ENCODE data around the gene SPAG16.

Gene SPAG16

DNA sequence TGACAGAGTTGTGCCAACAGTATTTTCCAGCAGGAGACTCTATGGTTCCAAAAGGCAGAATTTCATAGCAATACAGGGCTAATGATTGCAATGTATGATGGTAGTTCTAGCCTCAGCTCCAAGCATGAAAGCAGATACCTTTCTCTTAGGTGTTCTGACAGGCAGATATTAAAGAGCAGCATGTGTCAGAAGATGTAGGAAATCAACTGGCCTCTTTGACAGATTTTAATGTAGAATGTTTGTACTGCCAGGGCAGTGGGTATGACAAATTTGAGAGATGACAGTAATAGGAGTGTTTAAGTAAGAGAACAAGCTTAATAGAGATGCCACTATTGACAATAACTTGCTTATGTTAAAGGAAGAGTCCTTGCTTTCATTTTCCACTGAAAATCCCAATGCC lies 1105.1 kb downstream of the SPAG16 start:
- TF ChIP-seq, protein P1, sequence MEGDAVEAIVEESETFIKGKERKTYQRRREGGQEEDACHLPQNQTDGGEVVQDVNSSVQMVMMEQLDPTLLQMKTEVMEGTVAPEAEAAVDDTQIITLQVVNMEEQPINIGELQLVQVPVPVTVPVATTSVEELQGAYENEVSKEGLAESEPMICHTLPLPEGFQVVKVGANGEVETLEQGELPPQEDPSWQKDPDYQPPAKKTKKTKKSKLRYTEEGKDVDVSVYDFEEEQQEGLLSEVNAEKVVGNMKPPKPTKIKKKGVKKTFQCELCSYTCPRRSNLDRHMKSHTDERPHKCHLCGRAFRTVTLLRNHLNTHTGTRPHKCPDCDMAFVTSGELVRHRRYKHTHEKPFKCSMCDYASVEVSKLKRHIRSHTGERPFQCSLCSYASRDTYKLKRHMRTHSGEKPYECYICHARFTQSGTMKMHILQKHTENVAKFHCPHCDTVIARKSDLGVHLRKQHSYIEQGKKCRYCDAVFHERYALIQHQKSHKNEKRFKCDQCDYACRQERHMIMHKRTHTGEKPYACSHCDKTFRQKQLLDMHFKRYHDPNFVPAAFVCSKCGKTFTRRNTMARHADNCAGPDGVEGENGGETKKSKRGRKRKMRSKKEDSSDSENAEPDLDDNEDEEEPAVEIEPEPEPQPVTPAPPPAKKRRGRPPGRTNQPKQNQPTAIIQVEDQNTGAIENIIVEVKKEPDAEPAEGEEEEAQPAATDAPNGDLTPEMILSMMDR (IDR thresholded peaks at IDR 0.05; ENCODE audit: control insufficient read depth, extremely low read depth, insufficient read depth), result no peak
- no peak for DNase-seq (ENCODE audit: low read depth)
- no peak overlapping the region for H3K4me3 ChIP-seq (ENCODE audit: low read depth, low read length)

DNA sequence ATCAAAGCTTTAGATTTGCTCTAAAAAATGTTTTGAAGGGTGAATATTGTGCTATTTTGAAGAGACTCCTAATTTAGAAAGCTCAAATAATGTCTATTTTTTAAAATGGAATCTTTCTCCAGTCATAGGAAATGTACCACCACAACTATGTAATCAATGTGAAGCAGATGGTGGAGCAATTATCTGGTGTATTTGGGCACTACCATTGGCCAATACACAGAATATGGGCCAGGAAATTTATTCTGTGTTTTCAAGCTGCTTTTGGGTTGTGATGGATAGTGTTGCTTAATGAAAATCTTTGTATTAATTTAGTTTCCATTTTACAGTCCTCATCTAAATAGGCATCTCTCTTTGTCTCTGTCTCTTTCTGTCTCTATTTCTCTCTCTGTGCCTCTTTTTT lies 1109.5 kb downstream of the SPAG16 start:
- TF ChIP-seq, protein P1 (IDR thresholded peaks at IDR 0.05; ENCODE audit: control insufficient read depth, extremely low read depth, insufficient read depth), result no peak
- DNase-seq (ENCODE audit: low read depth), result no peak
- H3K4me3 ChIP-seq (ENCODE audit: low read depth, low read length), result no peak overlapping the region

DNA sequence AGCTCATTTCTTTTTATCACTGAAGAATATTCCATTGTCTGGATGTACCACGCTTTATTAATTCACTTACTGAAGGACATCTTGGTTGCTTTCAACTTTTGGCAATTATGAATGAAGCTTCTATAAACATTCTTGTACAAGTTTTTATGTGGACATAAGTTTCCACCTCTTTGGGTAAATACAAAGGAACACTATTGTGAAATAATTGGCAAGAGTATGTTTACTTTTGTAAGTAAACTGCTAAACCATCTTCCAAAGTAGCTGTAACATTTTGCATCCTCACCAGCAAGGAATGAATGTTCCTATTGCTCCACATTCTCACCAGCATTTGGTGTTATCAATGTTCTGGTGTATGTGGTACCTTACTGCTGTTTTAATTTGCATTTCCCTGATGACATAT lies 1110.8 kb downstream of the SPAG16 start:
- H3K4me3 ChIP-seq (ENCODE audit: low read depth, low read length), result no peak overlapping the region
- TF ChIP-seq, protein P1 (IDR thresholded peaks at IDR 0.05; ENCODE audit: control insufficient read depth, extremely low read depth, insufficient read depth), result no peak
- DNase-seq (ENCODE audit: low read depth), result peak; percentile 88

DNA sequence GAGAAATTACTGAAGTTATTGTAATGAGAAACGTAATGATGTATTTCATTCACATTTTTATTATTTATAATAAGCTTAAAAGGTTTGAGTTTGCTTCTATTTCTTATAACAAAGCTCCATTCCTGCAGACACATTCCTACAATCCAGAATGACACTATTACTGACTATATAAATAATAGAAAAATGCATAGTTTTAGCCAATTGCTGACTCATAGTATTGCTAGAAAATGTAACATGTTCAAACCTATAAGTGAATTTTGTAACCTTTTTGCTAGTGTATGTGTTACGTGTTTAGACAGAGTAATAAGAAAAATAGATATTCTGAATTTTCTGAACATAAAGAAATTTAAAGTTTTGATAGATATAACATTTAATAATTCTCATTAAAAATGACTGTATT lies 1117.3 kb downstream of the SPAG16 start:
- TF ChIP-seq, protein P1 (IDR thresholded peaks at IDR 0.05; ENCODE audit: control insufficient read depth, extremely low read depth, insufficient read depth), result no peak
- no peak overlapping the region for H3K4me3 ChIP-seq (ENCODE audit: low read depth, low read length)

DNA sequence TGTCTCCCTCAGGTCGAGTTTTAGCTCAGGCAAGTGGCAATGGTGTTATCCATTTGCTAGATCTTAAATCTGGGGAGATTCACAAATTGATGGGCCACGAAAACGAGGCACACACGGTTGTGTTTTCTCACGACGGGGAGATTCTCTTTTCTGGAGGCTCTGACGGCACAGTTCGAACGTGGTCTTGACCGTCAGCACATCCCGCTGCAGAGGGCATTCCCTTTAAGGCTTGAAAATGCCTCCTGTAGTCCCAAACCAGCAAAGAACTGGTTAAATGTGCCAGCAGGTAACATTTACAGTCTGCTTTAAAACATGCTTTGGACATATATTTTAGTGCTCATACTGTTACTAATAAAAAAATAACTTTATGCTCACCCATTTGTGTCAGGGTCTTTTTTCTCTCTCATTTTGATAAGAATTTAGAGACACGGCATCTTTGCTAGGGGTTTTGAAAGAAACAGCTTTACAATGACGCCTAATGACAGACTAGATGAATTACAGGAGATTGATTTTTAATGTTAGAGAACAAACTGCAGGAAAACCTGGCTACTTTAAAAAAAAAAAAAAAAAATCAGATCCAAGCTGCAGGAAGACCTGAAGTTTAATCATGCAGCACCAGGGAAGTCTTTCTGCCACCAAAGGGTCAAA lies 1126.0 kb downstream of the SPAG16 start:
- no peak overlapping the region for H3K4me3 ChIP-seq (ENCODE audit: low read depth, low read length)
- TF ChIP-seq, protein P1 (IDR thresholded peaks at IDR 0.05; ENCODE audit: control insufficient read depth, extremely low read depth, insufficient read depth), result peak; percentile 44
- DNase-seq (ENCODE audit: low read depth), result no peak

More for the DNA sequence above, 1117.3 kb downstream of the SPAG16 start:
- no peak for DNase-seq (ENCODE audit: low read depth)

DNA sequence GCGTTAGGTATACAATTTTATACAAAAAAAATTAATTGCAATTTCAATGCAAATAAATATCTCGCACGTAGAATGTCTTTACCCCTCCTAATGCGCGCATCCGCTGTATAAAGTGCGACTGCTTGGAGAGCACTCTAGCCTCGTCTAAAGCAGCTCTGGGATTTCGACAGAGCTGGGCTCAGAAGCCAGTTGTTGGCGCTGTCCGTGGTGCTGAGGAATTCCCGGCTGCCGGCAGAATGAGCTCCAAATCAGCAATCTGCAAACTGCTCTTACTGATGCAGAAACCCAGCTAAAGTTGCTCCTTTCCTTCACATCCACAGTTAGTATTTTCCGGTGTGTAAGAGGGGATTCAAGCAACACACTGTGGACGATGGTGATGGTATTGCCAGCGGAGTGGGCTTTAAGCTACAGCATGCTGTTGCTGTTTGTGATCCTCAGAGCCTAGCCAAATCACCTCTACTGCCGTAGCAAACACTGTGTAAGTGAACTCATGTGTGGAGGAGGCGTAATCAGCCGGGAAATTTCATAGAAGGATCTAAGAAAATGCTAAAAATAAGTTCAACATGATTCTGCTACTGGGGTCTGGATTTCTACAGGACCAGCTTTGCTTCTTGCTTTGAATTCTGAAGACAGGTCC lies 1126.8 kb downstream of the SPAG16 start, which contains the start of gene VWC2L:
VWC2L (plus strand) TSS at position 137 of the 637 bp plus-strand sequence. CDS start 3,140 bp downstream, outside the sequence.
- H3K4me3 ChIP-seq (ENCODE audit: low read depth, low read length), result no peak within 1 kb of the TSS
- DNase-seq (ENCODE audit: low read depth), result peak; percentile 59
- TF ChIP-seq, protein P1 (IDR thresholded peaks at IDR 0.05; ENCODE audit: control insufficient read depth, extremely low read depth, insufficient read depth), result no peak

Data from LNCaP clone FGC (cell line).